OCI-LY3 (cell line): Measurements from ENCODE around the gene XRRA1.

ENCODE experiments used
- H2AFZ ChIP-seq: fragments of 200-600, 300-600 bp; shearing (Covaris generic); 2 replicates; pipeline ENCODE4 v1.6.0; 2014; ENCODE audit warnings: antibody characterized with exemption, low read depth, low read length
- H3K27ac ChIP-seq: fragments of 200-600, 300-600 bp; sonication (generic); 2 replicates; pipeline ENCODE4 v1.5.1; 2014; ENCODE audit warnings: mild to moderate bottlenecking, low read length, moderate library complexity, mixed read lengths
- H3K27me3 ChIP-seq: fragments of 200-600, 300-600 bp; sonication (generic); 2 replicates; pipeline ENCODE4 v1.6.1; 2014; ENCODE audit warnings: low read depth, low read length, mixed read lengths
- H3K36me3 ChIP-seq: fragments of 200-600, 300-600 bp; sonication (generic); replicated peaks from 2 replicates; pipeline ENCODE3; 2014; ENCODE audit warnings: low read depth, low read length, mixed read lengths
- H3K4me1 ChIP-seq: fragments of 300-600, 200-600 bp; sonication (generic); 2 replicates; pipeline ENCODE4 v1.6.1; 2014; ENCODE audit warnings: low read length, mixed read lengths
- H3K4me2 ChIP-seq: fragments of 200-600, 300-600 bp; sonication (generic); 2 replicates; pipeline ENCODE4 v1.6.1; 2014; ENCODE audit warnings: low read length, mixed read lengths
- H3K4me3 ChIP-seq: fragments of 300-600, 200-600 bp; sonication (generic); 2 replicates; pipeline ENCODE4 v1.5.1; 2014; ENCODE audit warnings: antibody characterized with exemption, mild to moderate bottlenecking, low read length, moderate library complexity
- H3K79me2 ChIP-seq: fragments of 300-600, 200-600 bp; shearing (Covaris generic); 2 replicates; pipeline ENCODE4 v1.6.1; 2014; ENCODE audit warnings: mild to moderate bottlenecking, low read length, mixed read lengths
- H3K9ac ChIP-seq: fragments of 300-600, 200-600 bp; shearing (Covaris generic); 2 replicates; pipeline ENCODE4 v1.6.0; 2014; ENCODE audit warnings: mild to moderate bottlenecking, low read length, moderate library complexity
- H3K9me3 ChIP-seq: fragments of 200-600, 300-600 bp; shearing (Covaris generic); 2 replicates; pipeline ENCODE4 v1.6.1; 2014; ENCODE audit warnings: low read length, mixed read lengths; ENCODE audit not compliant: insufficient read depth
- H4K20me1 ChIP-seq: fragments of 200-600, 300-600 bp; sonication (generic); 2 replicates; pipeline ENCODE4 v1.6.1; 2016; ENCODE audit warnings: low read length, mixed read lengths; ENCODE audit not compliant: insufficient read depth
- CTCF ChIP-seq: fragments of 200-600, 300-600 bp; sonication (generic); IDR thresholded peaks from 2 replicates; pipeline ENCODE4 v1.5.1; 2014; ENCODE audit warnings: antibody characterized with exemption, low read length, low read depth
- EZH2phosphoT487 ChIP-seq: fragments of 200-600 bp; shearing (Covaris generic); IDR thresholded peaks from 2 replicates; pipeline ENCODE4 v1.6.1; 2018; ENCODE audit warnings: antibody characterized with exemption, mixed run types, low read depth

Gene XRRA1

DNA sequence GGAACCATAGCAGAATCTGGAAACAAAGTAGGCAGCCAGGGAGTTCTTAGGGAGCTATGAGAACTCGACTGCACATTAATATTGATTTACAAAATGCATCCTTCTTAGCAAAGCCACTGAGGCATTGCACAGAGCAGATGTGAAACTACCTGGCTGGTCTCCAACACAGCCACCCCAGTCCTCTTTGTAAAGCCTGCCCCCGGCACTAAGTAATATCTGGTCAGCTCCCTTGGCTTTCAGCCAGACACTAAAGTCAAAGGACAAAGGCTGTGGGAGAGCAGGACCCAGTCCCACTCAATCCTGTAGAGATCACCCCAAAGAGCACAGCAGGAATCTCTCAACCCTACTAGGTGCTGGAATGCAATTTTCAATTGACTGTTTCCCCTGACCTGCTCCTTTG is 12.8 kb downstream of the XRRA1 start:
- Histone ChIP-seq H3K9ac (no peak overlapping the region), H3K4me1 (no peaks in the 10 kb centered on the region), H3K9me3 (no peaks in the 10 kb centered on the region), H3K79me2 (no peaks in the 10 kb centered on the region), H3K27ac (no peak overlapping the region), H2AFZ (no peak overlapping the region), H3K27me3 (no peaks in the 10 kb centered on the region), H3K4me3 (no peak overlapping the region), H4K20me1 (no peaks in the 10 kb centered on the region), H3K36me3 (peaks cover 20% of the 10 kb centered on the region), H3K4me2 (no peak overlapping the region)
- no peak for TF ChIP-seq CTCF
- TF ChIP-seq EZH2phosphoT487: no peak

GRCh38 chr11:74935285-74935684 is 13.6 kb downstream of the XRRA1 start:
- no peaks in the 10 kb centered on the region for H3K4me1 ChIP-seq
- H3K9ac ChIP-seq: no peak overlapping the region
- TF ChIP-seq CTCF: no peak
- no peak for TF ChIP-seq EZH2phosphoT487
- H3K4me2 ChIP-seq: no peak overlapping the region
- H3K4me3 ChIP-seq: no peak overlapping the region
- peaks cover 20% of the 10 kb centered on the region for H3K36me3 ChIP-seq
- no peaks in the 10 kb centered on the region for H3K27me3 ChIP-seq
- H4K20me1 ChIP-seq: no peaks in the 10 kb centered on the region
- no peak overlapping the region for H3K27ac ChIP-seq
- no peak overlapping the region for H2AFZ ChIP-seq
- no peaks in the 10 kb centered on the region for H3K9me3 ChIP-seq
- no peaks in the 10 kb centered on the region for H3K79me2 ChIP-seq

GRCh38 chr11:74933765-74934164 is 15.1 kb downstream of the XRRA1 start:
- Histone ChIP-seq H3K9ac (no peak overlapping the region), H3K4me2 (no peak overlapping the region), H3K36me3 (peaks cover 24% of the 10 kb centered on the region), H3K27ac (no peak overlapping the region), H3K9me3 (no peaks in the 10 kb centered on the region), H3K4me1 (no peaks in the 10 kb centered on the region), H2AFZ (no peak overlapping the region), H3K4me3 (no peak overlapping the region), H3K79me2 (no peaks in the 10 kb centered on the region), H4K20me1 (no peaks in the 10 kb centered on the region), H3K27me3 (no peaks in the 10 kb centered on the region)
- TF ChIP-seq EZH2phosphoT487 (no peak), CTCF (no peak)

GRCh38 chr11:74932797-74933196 is 16.1 kb downstream of the XRRA1 start:
- H3K27me3 ChIP-seq: no peaks in the 10 kb centered on the region
- no peak overlapping the region for H2AFZ ChIP-seq
- peaks cover 21% of the 10 kb centered on the region for H3K36me3 ChIP-seq
- TF ChIP-seq CTCF (no peak), EZH2phosphoT487 (no peak)
- H3K4me2 ChIP-seq: no peak overlapping the region
- no peaks in the 10 kb centered on the region for H4K20me1 ChIP-seq
- no peaks in the 10 kb centered on the region for H3K9me3 ChIP-seq
- H3K79me2 ChIP-seq: no peaks in the 10 kb centered on the region
- no peak overlapping the region for H3K4me3 ChIP-seq
- no peak overlapping the region for H3K9ac ChIP-seq
- H3K4me1 ChIP-seq: no peaks in the 10 kb centered on the region
- H3K27ac ChIP-seq: no peak overlapping the region
